ENCODE results near the gene RNF6. TPM values are rescaled to one million over a fixed set of nuclear protein-coding genes. Genes with fewer than 3 reads are reported as not detected.

RNF6 gene
- total RNA-seq, 2 experiments from 2014 or later: 25.6 to 30.0 TPM

GRCh38 chr13:26266311-26266710, 44.2 kb upstream of the RNF6 start:
- Histone ChIP-seq H2AFZ (ENCODE audit: low read length) (no peak overlapping the region), H3K4me3 (ENCODE audit: low read depth, low read length, poor library complexity, severe bottlenecking) (no peak overlapping the region), H3K4me1 (ENCODE audit: insufficient read depth, low read length, poor library complexity, severe bottlenecking) (no peaks in the 10 kb centered on the region), H3K36me3 (ENCODE audit: insufficient read depth, low read length) (no peaks in the 10 kb centered on the region), H3K9me2 (ENCODE audit: insufficient read depth, low read length) (no peaks in the 10 kb centered on the region), H4K20me1 (ENCODE audit: insufficient read depth, low read length) (peaks cover 22% of the 10 kb centered on the region), H3K79me2 (ENCODE audit: insufficient read depth, low read depth, low read length) (peaks cover 62% of the 10 kb centered on the region), H3K4me2 (ENCODE audit: low read length) (no peak overlapping the region), H3K9me3 (ENCODE audit: low read length) (no peaks in the 10 kb centered on the region), H3K27ac (ENCODE audit: low read depth, low read length, poor library complexity, severe bottlenecking) (no peak overlapping the region)
- ChIA-PET CTCF (ENCODE audit: unreplicated experiment) (no interaction called here), POLR2A (interaction anchor here (0.6 to 1.1 kb wide), 2 partner anchors 9 to 13 kb away, joined by 3 read pairs; no protein-coding TSS in a partner anchor)
- no peak for DNase-seq (ENCODE audit: low spot score)
- intact Hi-C loops (cut with micrococcal nuclease; ENCODE audit: unreplicated experiment): no loop called here
- BruUV-seq (replicated peaks): no TSS peak
- TF ChIP-seq CTCF (conservative IDR thresholded peaks at IDR 0.05; ENCODE audit: low read length) (no peak), EZH2phosphoT487 (IDR thresholded peaks at IDR 0.05; ENCODE audit: borderline replicate concordance, low read depth, low read length) (no peak)

DNA sequence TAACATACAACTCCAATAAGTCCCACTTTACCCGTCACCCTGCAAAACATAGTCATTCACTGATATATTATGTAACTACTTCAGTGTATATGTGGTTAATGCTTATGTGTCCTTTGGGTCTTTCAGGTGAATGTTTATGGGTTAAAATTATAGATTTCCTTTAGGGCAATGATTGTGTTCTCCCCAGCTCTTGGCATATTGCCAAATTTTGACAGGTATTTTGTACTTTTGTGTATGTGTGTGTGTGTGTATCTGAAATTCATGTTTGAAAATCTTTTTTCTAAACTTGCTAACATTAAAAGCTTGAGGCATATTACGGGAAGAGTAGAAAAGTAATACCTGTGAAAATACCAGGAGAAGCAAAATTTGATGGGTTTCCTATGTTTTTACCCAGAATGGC, 40.0 kb upstream of the RNF6 start:
- intact Hi-C loops (cut with micrococcal nuclease; ENCODE audit: unreplicated experiment): no loop called here
- H3K27ac ChIP-seq (ENCODE audit: low read depth, low read length, poor library complexity, severe bottlenecking): no peak overlapping the region
- H3K9me3 ChIP-seq (ENCODE audit: low read length): no peaks in the 10 kb centered on the region
- TF ChIP-seq EZH2phosphoT487 (IDR thresholded peaks at IDR 0.05; ENCODE audit: borderline replicate concordance, low read depth, low read length) (no peak), CTCF (conservative IDR thresholded peaks at IDR 0.05; ENCODE audit: low read length) (no peak)
- no peaks in the 10 kb centered on the region for H3K9me2 ChIP-seq (ENCODE audit: insufficient read depth, low read length)
- BruUV-seq (replicated peaks): no TSS peak
- ChIA-PET CTCF (ENCODE audit: unreplicated experiment) (no interaction called here), POLR2A (interaction anchor here (0.7 kb wide), 1 partner anchor 43 kb away, joined by 3 read pairs; no protein-coding TSS in a partner anchor)
- H3K4me2 ChIP-seq (ENCODE audit: low read length): no peak overlapping the region
- peaks cover 4% of the 10 kb centered on the region for H3K4me1 ChIP-seq (ENCODE audit: insufficient read depth, low read length, poor library complexity, severe bottlenecking)
- peaks cover 81% of the 10 kb centered on the region for H3K79me2 ChIP-seq (ENCODE audit: insufficient read depth, low read depth, low read length)
- no peaks in the 10 kb centered on the region for H3K36me3 ChIP-seq (ENCODE audit: insufficient read depth, low read length)
- no peak overlapping the region for H2AFZ ChIP-seq (ENCODE audit: low read length)
- H3K4me3 ChIP-seq (ENCODE audit: low read depth, low read length, poor library complexity, severe bottlenecking): no peak overlapping the region
- H4K20me1 ChIP-seq (ENCODE audit: insufficient read depth, low read length): peaks cover 36% of the 10 kb centered on the region
- no peak for DNase-seq (ENCODE audit: low spot score)

GRCh38 chr13:26259634-26260033, 37.5 kb upstream of the RNF6 start:
- POLR2A ChIA-PET: no interaction called here
- peaks cover 84% of the 10 kb centered on the region for H3K79me2 ChIP-seq (ENCODE audit: insufficient read depth, low read depth, low read length)

More at GRCh38 chr13:26259634-26260033, 37.5 kb upstream of the RNF6 start:
- DNase-seq (ENCODE audit: low spot score): no peak
- no peak overlapping the region for H3K27ac ChIP-seq (ENCODE audit: low read depth, low read length, poor library complexity, severe bottlenecking)
- H3K4me3 ChIP-seq (ENCODE audit: low read depth, low read length, poor library complexity, severe bottlenecking): no peak overlapping the region
- H2AFZ ChIP-seq (ENCODE audit: low read length): no peak overlapping the region
- intact Hi-C loops (cut with micrococcal nuclease; ENCODE audit: unreplicated experiment): loop anchor here (10.0 kb wide), 1 partner anchor 235 kb away; no protein-coding TSS in a partner anchor
- BruUV-seq (replicated peaks): no TSS peak
- no peaks in the 10 kb centered on the region for H3K9me2 ChIP-seq (ENCODE audit: insufficient read depth, low read length)
- no peaks in the 10 kb centered on the region for H3K36me3 ChIP-seq (ENCODE audit: insufficient read depth, low read length)
- peaks cover 23% of the 10 kb centered on the region for H3K4me1 ChIP-seq (ENCODE audit: insufficient read depth, low read length, poor library complexity, severe bottlenecking)
- H3K4me2 ChIP-seq (ENCODE audit: low read length): no peak overlapping the region
- H3K9me3 ChIP-seq (ENCODE audit: low read length): no peaks in the 10 kb centered on the region
- TF ChIP-seq CTCF (conservative IDR thresholded peaks at IDR 0.05; ENCODE audit: low read length): no peak
- TF ChIP-seq EZH2phosphoT487 (IDR thresholded peaks at IDR 0.05; ENCODE audit: borderline replicate concordance, low read depth, low read length): no peak
- CTCF ChIA-PET (ENCODE audit: unreplicated experiment): no interaction called here
- peaks cover 56% of the 10 kb centered on the region for H4K20me1 ChIP-seq (ENCODE audit: insufficient read depth, low read length)

Data from OCI-LY7 (cell line).